ENCODE results near the gene LRRC8D. TPM values are rescaled to one million over a fixed set of nuclear protein-coding genes. Genes with fewer than 3 reads are reported as not detected.

Gene LRRC8D
- total RNA-seq, 1 experiment from 2014 or later: 39.4 TPM

- H3K4me1 ChIP-seq: no peaks in the 10 kb centered on the region
- H3K4me3 Mint-ChIP-seq (ENCODE audit: unreplicated experiment): no peak overlapping the region
- ChIA-PET POLR2A (no interaction called here), CTCF (no interaction called here)
- no peaks in the 10 kb centered on the region for H3K27me3 ChIP-seq (replicated peaks; ENCODE audit: control insufficient read depth, insufficient read depth, low read length)
- H3K36me3 ChIP-seq (ENCODE audit: control insufficient read depth, insufficient read depth, low read length): no peaks in the 10 kb centered on the region
- no TSS peak for BruUV-seq (replicated peaks)
- no peaks in the 10 kb centered on the region for H3K36me3 Mint-ChIP-seq (ENCODE audit: insufficient read depth, unreplicated experiment)
- intact Hi-C loops (cut with micrococcal nuclease; ENCODE audit: unreplicated experiment): no loop called here
- no peak overlapping the region for H3K27ac Mint-ChIP-seq (ENCODE audit: unreplicated experiment)
- peaks cover 11% of the 10 kb centered on the region for H3K4me1 Mint-ChIP-seq (ENCODE audit: low read depth, unreplicated experiment)
- no peak overlapping the region for H3K4me3 ChIP-seq (ENCODE audit: low read depth, low read length)
- H3K9me3 Mint-ChIP-seq (ENCODE audit: unreplicated experiment): peaks cover 14% of the 10 kb centered on the region
- DNase-seq: no peak
- H3K27me3 Mint-ChIP-seq (ENCODE audit: insufficient read depth, unreplicated experiment): no peaks in the 10 kb centered on the region
- TF ChIP-seq CTCF (IDR thresholded peaks at IDR 0.05; ENCODE audit: insufficient read depth in 1 of 2, low read depth in 1 of 2, low read length in 1 of 2, severe bottlenecking in 1 of 2, unreplicated experiment in 1 of 2): no peak
- 0 out of 2 replicates have a peak, but pooled peaks cover 2% of the 10 kb centered on the region for H3K9me3 ChIP-seq
Measured at GRCh38 chr1:89881415-89882058, 60.7 kb downstream of the LRRC8D start.

GRCh38 chr1:89882348-89883029 lies 61.7 kb downstream of the LRRC8D start:
- Histone ChIP-seq H3K4me1 (0 out of 2 replicates have a peak, but pooled peaks cover 6% of the 10 kb centered on the region), H3K4me3 (ENCODE audit: low read depth, low read length) (no peak overlapping the region), H3K27me3 (replicated peaks; ENCODE audit: control insufficient read depth, insufficient read depth, low read length) (no peaks in the 10 kb centered on the region), H3K36me3 (ENCODE audit: control insufficient read depth, insufficient read depth, low read length) (no peaks in the 10 kb centered on the region), H3K9me3 (0 out of 2 replicates have a peak, but pooled peaks cover 2% of the 10 kb centered on the region)
- Mint-ChIP-seq H3K9me3 (ENCODE audit: unreplicated experiment) (peaks cover 14% of the 10 kb centered on the region), H3K36me3 (ENCODE audit: insufficient read depth, unreplicated experiment) (peaks cover 2% of the 10 kb centered on the region), H3K27ac (ENCODE audit: unreplicated experiment) (no peak overlapping the region), H3K4me3 (ENCODE audit: unreplicated experiment) (no peak overlapping the region), H3K27me3 (ENCODE audit: insufficient read depth, unreplicated experiment) (no peaks in the 10 kb centered on the region), H3K4me1 (ENCODE audit: low read depth, unreplicated experiment) (peaks cover 11% of the 10 kb centered on the region)
- BruUV-seq (replicated peaks): no TSS peak
- ChIA-PET POLR2A (no interaction called here), CTCF (no interaction called here)
- TF ChIP-seq CTCF (IDR thresholded peaks at IDR 0.05; ENCODE audit: insufficient read depth in 1 of 2, low read depth in 1 of 2, low read length in 1 of 2, severe bottlenecking in 1 of 2, unreplicated experiment in 1 of 2): no peak
- intact Hi-C loops (cut with micrococcal nuclease; ENCODE audit: unreplicated experiment): no loop called here
- DNase-seq: no peak

- POLR2A ChIA-PET: no interaction called here
- H3K4me3 ChIP-seq (ENCODE audit: low read depth, low read length): no peak overlapping the region
- BruUV-seq (replicated peaks): no TSS peak
- H3K4me3 Mint-ChIP-seq (ENCODE audit: unreplicated experiment): no peak overlapping the region
- H3K36me3 ChIP-seq (ENCODE audit: control insufficient read depth, insufficient read depth, low read length): no peaks in the 10 kb centered on the region
- 0 out of 2 replicates have a peak, but pooled peaks cover 2% of the 10 kb centered on the region for H3K9me3 ChIP-seq
- no peaks in the 10 kb centered on the region for H3K27me3 Mint-ChIP-seq (ENCODE audit: insufficient read depth, unreplicated experiment)
- no peak overlapping the region for H3K27ac Mint-ChIP-seq (ENCODE audit: unreplicated experiment)
- peaks cover 14% of the 10 kb centered on the region for H3K9me3 Mint-ChIP-seq (ENCODE audit: unreplicated experiment)
- intact Hi-C loops (cut with micrococcal nuclease; ENCODE audit: unreplicated experiment): no loop called here
- peaks cover 11% of the 10 kb centered on the region for H3K4me1 Mint-ChIP-seq (ENCODE audit: low read depth, unreplicated experiment)
- H3K27me3 ChIP-seq (replicated peaks; ENCODE audit: control insufficient read depth, insufficient read depth, low read length): no peaks in the 10 kb centered on the region
- peaks cover 6% of the 10 kb centered on the region for H3K36me3 Mint-ChIP-seq (ENCODE audit: insufficient read depth, unreplicated experiment)
- no peak for TF ChIP-seq CTCF (IDR thresholded peaks at IDR 0.05; ENCODE audit: insufficient read depth in 1 of 2, low read depth in 1 of 2, low read length in 1 of 2, severe bottlenecking in 1 of 2, unreplicated experiment in 1 of 2)
- CTCF ChIA-PET: no interaction called here
- DNase-seq: no peak
- 0 out of 2 replicates have a peak, but pooled peaks cover 7% of the 10 kb centered on the region for H3K4me1 ChIP-seq
Measured at GRCh38 chr1:89883030-89883379, 62.2 kb downstream of the LRRC8D start.
